ENCODE data around the gene IGLL1. TPM values are rescaled to one million over a fixed set of nuclear protein-coding genes. Genes with fewer than 3 reads are reported as not detected.

Gene IGLL1
- total and polyA plus RNA-seq, 2 donors (not counting 3 experiments of a cell fraction or from before 2014, with no cell fraction given): not detected

GRCh38 chr22:23609983-23610781 lies 30.1 kb upstream of the IGLL1 start:
- Histone ChIP-seq H3K9me1 (replicated peaks; ENCODE audit: control insufficient read depth, extremely low read depth, insufficient read depth, low read length) (no peaks in the 10 kb centered on the region), H3K9ac (replicated peaks; ENCODE audit: extremely low read depth, insufficient read depth, low read length) (no peak overlapping the region), H3K36me3 (ENCODE audit: control insufficient read depth in 2 of 2, extremely low read depth in 1 of 2, insufficient read depth in 2 of 2, low read length in 2 of 2) (no peaks in the 10 kb centered on the region), H3K4me1 (ENCODE audit: control insufficient read depth, extremely low read depth, insufficient read depth, low read length) (no peaks in the 10 kb centered on the region), H3K27ac (ENCODE audit: insufficient read depth, low read depth, low read length) (no peak overlapping the region), H3K4me3 (replicated peaks in 1 of 3; ENCODE audit: insufficient read depth in 1 of 3, low read depth in 1 of 3, low read length in 3 of 3) (no peak overlapping the region), H3K27me3 (ENCODE audit: control insufficient read depth in 2 of 2, insufficient read depth in 2 of 2, low read length in 2 of 2) (peaks cover 2 to 4% of the 10 kb centered on the region in 2 experiments), H2AFZ (ENCODE audit: low read depth, low read length) (no peak overlapping the region), H3K9me3 (replicated peaks; ENCODE audit: control insufficient read depth, insufficient read depth, low read length) (no peaks in the 10 kb centered on the region), H4K20me1 (replicated peaks; ENCODE audit: control insufficient read depth, extremely low read depth, insufficient read depth, low read length) (no peaks in the 10 kb centered on the region), H3K4me2 (ENCODE audit: insufficient read depth, low read length) (no peak overlapping the region), H3K79me2 (ENCODE audit: control insufficient read depth, insufficient read depth, low read length) (no peaks in the 10 kb centered on the region)
- intact Hi-C loops (cut with micrococcal nuclease): no loop called here
- DNase-seq (ENCODE audit: low read depth, low spot score): no peak
- BruUV-seq (replicated peaks): no TSS peak
- no peak for FAIRE-seq
- TF ChIP-seq EZH2 (IDR thresholded peaks at IDR 0.05; ENCODE audit: borderline replicate concordance, low read depth, low read length, severe bottlenecking) (no peak), JUN (IDR thresholded peaks at IDR 0.05; ENCODE audit: borderline replicate concordance, insufficient read depth, insufficient read length, low read depth) (no peak), FOS (IDR thresholded peaks at IDR 0.05; ENCODE audit: borderline replicate concordance, insufficient read depth, low read length) (no peak), POLR2AphosphoS5 (IDR thresholded peaks at IDR 0.05; ENCODE audit: insufficient read depth, low read depth, low read length) (no peak), GATA2 (IDR thresholded peaks at IDR 0.05; ENCODE audit: insufficient read depth, insufficient read length, low read depth, low read length) (no peak), MYC (IDR thresholded peaks at IDR 0.05; ENCODE audit: low read depth, low read length) (no peak), POLR2A (IDR thresholded peaks at IDR 0.05; ENCODE audit: low read depth, low read length) (no peak), CTCF (IDR thresholded peaks at IDR 0.05; ENCODE audit: extremely low read depth in 1 of 2, insufficient read depth in 1 of 2, low read depth in 1 of 2, low read length in 2 of 2) (no peak), MAX (IDR thresholded peaks at IDR 0.05; ENCODE audit: insufficient read depth, insufficient read length) (no peak)
- ChIA-PET POLR2A (interaction anchor here (0.6 kb wide), 1 partner anchor 33 kb away, joined by 3 read pairs; no protein-coding TSS in a partner anchor), CTCF (no interaction called here)
- dilution Hi-C loops (cut with MboI; ENCODE audit: extremely low pct_ligation_motif_present, low sequenced_read_pairs): no loop called here
